Chondrocyte (in vitro differentiated cells): ENCODE data around the gene SATB2. TPM values are rescaled to one million over a fixed set of nuclear protein-coding genes. Genes with fewer than 3 reads are reported as not detected.

ENCODE experiments used
- DNase-seq: peaks from one replicate; pipeline ENCODE4 v3.0.0; 2021; ENCODE audit warnings: mixed read lengths, low spot score
- H3K27ac Mint-ChIP-seq: one replicate; pipeline ENCODE4 v1.8.0; 2021; ENCODE audit warnings: mild to moderate bottlenecking, moderate library complexity, mixed read lengths; ENCODE audit not compliant: unreplicated experiment
- H3K27me3 Mint-ChIP-seq: 2 replicates; pipeline ENCODE4 v1.8.0; 2021; ENCODE audit warnings: low read depth, mixed read lengths
- H3K36me3 Mint-ChIP-seq: 2 replicates; pipeline ENCODE4 v1.8.0; 2021; ENCODE audit warnings: low read depth, mixed read lengths
- H3K4me1 Mint-ChIP-seq: 2 replicates; pipeline ENCODE4 v1.8.0; 2021; ENCODE audit warnings: low read depth, mild to moderate bottlenecking, mixed read lengths
- H3K4me3 Mint-ChIP-seq: one replicate; pipeline ENCODE4 v1.8.0; 2021; ENCODE audit warnings: mild to moderate bottlenecking, moderate library complexity, mixed read lengths; ENCODE audit not compliant: unreplicated experiment
- H3K9me3 Mint-ChIP-seq: 2 replicates; pipeline ENCODE4 v1.8.0; 2021; ENCODE audit warnings: low read depth, mixed read lengths
- CTCF ChIP-seq: fragments of 200-600 bp; sonication (generic); IDR thresholded peaks from 2 replicates; pipeline ENCODE4 v1.5.0; 2021; ENCODE audit warnings: antibody characterized with exemption, mild to moderate bottlenecking, moderate library complexity
- total RNA-seq: library from RNA; stranded (reverse); gene quantifications from 3 replicates; pipeline ENCODE4 v1.2.1, GENCODE V29; 2021

The SATB2 gene
- total RNA-seq, 1 donor from 2014 or later, result 11.6 TPM

- Mint-ChIP-seq H3K36me3 (peaks cover 9% of the 10 kb centered on the region), H3K9me3 (peaks cover 21% of the 10 kb centered on the region)
These were observed 195.8 kb downstream of the SATB2 start for GRCh38 chr2:199261936-199262335.

GRCh38 chr2:199261239-199261638 lies 196.5 kb downstream of the SATB2 start:
- Mint-ChIP-seq H3K4me3 (no peak overlapping the region), H3K36me3 (peaks cover 9% of the 10 kb centered on the region), H3K27ac (no peak overlapping the region), H3K4me1 (no peaks in the 10 kb centered on the region), H3K27me3 (no peaks in the 10 kb centered on the region), H3K9me3 (peaks cover 21% of the 10 kb centered on the region)
- no peak for TF ChIP-seq CTCF
- no peak for DNase-seq

More at GRCh38 chr2:199261936-199262335, 195.8 kb downstream of the SATB2 start:
- no peak for TF ChIP-seq CTCF
- H3K4me1 Mint-ChIP-seq, result no peaks in the 10 kb centered on the region
- DNase-seq, result no peak
- no peaks in the 10 kb centered on the region for H3K27me3 Mint-ChIP-seq
- H3K4me3 Mint-ChIP-seq, result no peak overlapping the region
- no peak overlapping the region for H3K27ac Mint-ChIP-seq

GRCh38 chr2:199259671-199260070 lies 198.1 kb downstream of the SATB2 start:
- no peak for DNase-seq
- Mint-ChIP-seq H3K4me3 (no peak overlapping the region), H3K36me3 (peaks cover 9% of the 10 kb centered on the region), H3K9me3 (peaks cover 21% of the 10 kb centered on the region), H3K4me1 (no peaks in the 10 kb centered on the region), H3K27me3 (no peaks in the 10 kb centered on the region), H3K27ac (no peak overlapping the region)
- no peak for TF ChIP-seq CTCF

- Mint-ChIP-seq H3K4me1 (no peaks in the 10 kb centered on the region), H3K9me3 (peaks cover 14% of the 10 kb centered on the region)
- DNase-seq, result no peak
These were observed 199.4 kb downstream of the SATB2 start for GRCh38 chr2:199258291-199258690.

More at GRCh38 chr2:199258291-199258690, 199.4 kb downstream of the SATB2 start:
- Mint-ChIP-seq H3K27ac (no peak overlapping the region), H3K36me3 (peaks cover 5% of the 10 kb centered on the region), H3K27me3 (no peaks in the 10 kb centered on the region), H3K4me3 (no peak overlapping the region)
- TF ChIP-seq CTCF, result peak; percentile 36
